ENCODE results near the gene OR5AS1.

The OR5AS1 gene

GRCh38 chr11:56027354-56027753 is at the start of gene OR5AS1:
TSS of gene OR5AS1 (plus strand) at chr11:56027654. CDS start at chr11:56030419, 2,765 bp downstream.
- no peak for TF ChIP-seq CTCF (IDR thresholded peaks at IDR 0.05; ENCODE audit: insufficient read depth, low read length, poor library complexity, severe bottlenecking)
- Histone ChIP-seq H3K36me3 (ENCODE audit: control insufficient read depth, insufficient read depth, low read length) (no peaks in the 10 kb centered on the region), H3K4me3 (replicated peaks; ENCODE audit: low read depth, low read length) (no peak within 1 kb of the TSS), H3K27me3 (replicated peaks; ENCODE audit: control insufficient read depth, insufficient read depth, low read length) (no peaks in the 10 kb centered on the region)
- DNase-seq (ENCODE audit: extremely low read depth, insufficient read length): no peak

- H3K36me3 ChIP-seq (ENCODE audit: control insufficient read depth, insufficient read depth, low read length): no peaks in the 10 kb centered on the region
- no peak for DNase-seq (ENCODE audit: extremely low read depth, insufficient read length)
- H3K27me3 ChIP-seq (replicated peaks; ENCODE audit: control insufficient read depth, insufficient read depth, low read length): no peaks in the 10 kb centered on the region
- no peak for TF ChIP-seq CTCF (IDR thresholded peaks at IDR 0.05; ENCODE audit: insufficient read depth, low read length, poor library complexity, severe bottlenecking)
- no peak within 1 kb of the TSS for H3K4me3 ChIP-seq (replicated peaks; ENCODE audit: low read depth, low read length)
Measured at GRCh38 chr11:55994525-55994924, 32.9 kb upstream of the OR5AS1 start, which contains the start of gene OR5F1. TSS of gene OR5F1 (minus strand) at chr11:55994625. CDS start at chr11:55994625, 0 bp downstream.

GRCh38 chr11:56010716-56011115 is 16.7 kb upstream of the OR5AS1 start:
- Histone ChIP-seq H3K4me3 (replicated peaks; ENCODE audit: low read depth, low read length) (no peak overlapping the region), H3K27me3 (replicated peaks; ENCODE audit: control insufficient read depth, insufficient read depth, low read length) (no peaks in the 10 kb centered on the region), H3K36me3 (ENCODE audit: control insufficient read depth, insufficient read depth, low read length) (no peaks in the 10 kb centered on the region)
- no peak for DNase-seq (ENCODE audit: extremely low read depth, insufficient read length)
- no peak for TF ChIP-seq CTCF (IDR thresholded peaks at IDR 0.05; ENCODE audit: insufficient read depth, low read length, poor library complexity, severe bottlenecking)

- no peak for DNase-seq (ENCODE audit: extremely low read depth, insufficient read length)
- Histone ChIP-seq H3K27me3 (replicated peaks; ENCODE audit: control insufficient read depth, insufficient read depth, low read length) (no peaks in the 10 kb centered on the region), H3K4me3 (replicated peaks; ENCODE audit: low read depth, low read length) (no peak overlapping the region), H3K36me3 (ENCODE audit: control insufficient read depth, insufficient read depth, low read length) (no peaks in the 10 kb centered on the region)
- no peak for TF ChIP-seq CTCF (IDR thresholded peaks at IDR 0.05; ENCODE audit: insufficient read depth, low read length, poor library complexity, severe bottlenecking)
Measured at GRCh38 chr11:56013805-56014204, 13.6 kb upstream of the OR5AS1 start.

GRCh38 chr11:56045538-56045937 is 18.1 kb downstream of the OR5AS1 start:
- Histone ChIP-seq H3K4me3 (replicated peaks; ENCODE audit: low read depth, low read length) (no peak overlapping the region), H3K36me3 (ENCODE audit: control insufficient read depth, insufficient read depth, low read length) (no peaks in the 10 kb centered on the region), H3K27me3 (replicated peaks; ENCODE audit: control insufficient read depth, insufficient read depth, low read length) (no peaks in the 10 kb centered on the region)
- TF ChIP-seq CTCF (IDR thresholded peaks at IDR 0.05; ENCODE audit: insufficient read depth, low read length, poor library complexity, severe bottlenecking): no peak
- no peak for DNase-seq (ENCODE audit: extremely low read depth, insufficient read length)

- no peak for TF ChIP-seq CTCF (IDR thresholded peaks at IDR 0.05; ENCODE audit: insufficient read depth, low read length, poor library complexity, severe bottlenecking)
- DNase-seq (ENCODE audit: extremely low read depth, insufficient read length): no peak
- H3K4me3 ChIP-seq (replicated peaks; ENCODE audit: low read depth, low read length): no peak overlapping the region
Measured at GRCh38 chr11:56048480-56048879, 21.0 kb downstream of the OR5AS1 start.

More at GRCh38 chr11:56048480-56048879, 21.0 kb downstream of the OR5AS1 start:
- Histone ChIP-seq H3K36me3 (ENCODE audit: control insufficient read depth, insufficient read depth, low read length) (no peaks in the 10 kb centered on the region), H3K27me3 (replicated peaks; ENCODE audit: control insufficient read depth, insufficient read depth, low read length) (no peaks in the 10 kb centered on the region)
